Measurements from ENCODE around the gene FRYL.

DNA sequence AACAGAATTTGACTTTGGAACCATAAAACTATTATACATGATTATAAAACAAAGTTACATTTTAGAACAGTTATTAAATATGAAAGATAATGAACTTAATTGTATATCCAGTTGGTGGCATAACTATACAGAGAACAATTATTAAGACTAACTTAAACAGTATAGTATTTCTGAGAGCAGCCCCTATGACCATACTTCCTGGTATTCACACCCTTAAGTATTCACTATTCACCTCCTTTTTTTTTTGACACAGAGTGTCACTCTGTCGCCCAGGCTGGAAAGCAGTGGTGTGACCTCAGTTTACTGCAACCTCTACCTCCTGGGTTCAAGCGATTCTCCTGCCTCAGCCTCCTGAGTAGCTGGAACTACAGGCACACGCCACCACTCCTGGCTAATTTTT, 74.5 kb downstream of the FRYL start:
- TF ChIP-seq POLR2AphosphoS5 (IDR thresholded peaks at IDR 0.05; ENCODE audit: low read depth, low read length) = no peak
- TF ChIP-seq, protein P1, sequence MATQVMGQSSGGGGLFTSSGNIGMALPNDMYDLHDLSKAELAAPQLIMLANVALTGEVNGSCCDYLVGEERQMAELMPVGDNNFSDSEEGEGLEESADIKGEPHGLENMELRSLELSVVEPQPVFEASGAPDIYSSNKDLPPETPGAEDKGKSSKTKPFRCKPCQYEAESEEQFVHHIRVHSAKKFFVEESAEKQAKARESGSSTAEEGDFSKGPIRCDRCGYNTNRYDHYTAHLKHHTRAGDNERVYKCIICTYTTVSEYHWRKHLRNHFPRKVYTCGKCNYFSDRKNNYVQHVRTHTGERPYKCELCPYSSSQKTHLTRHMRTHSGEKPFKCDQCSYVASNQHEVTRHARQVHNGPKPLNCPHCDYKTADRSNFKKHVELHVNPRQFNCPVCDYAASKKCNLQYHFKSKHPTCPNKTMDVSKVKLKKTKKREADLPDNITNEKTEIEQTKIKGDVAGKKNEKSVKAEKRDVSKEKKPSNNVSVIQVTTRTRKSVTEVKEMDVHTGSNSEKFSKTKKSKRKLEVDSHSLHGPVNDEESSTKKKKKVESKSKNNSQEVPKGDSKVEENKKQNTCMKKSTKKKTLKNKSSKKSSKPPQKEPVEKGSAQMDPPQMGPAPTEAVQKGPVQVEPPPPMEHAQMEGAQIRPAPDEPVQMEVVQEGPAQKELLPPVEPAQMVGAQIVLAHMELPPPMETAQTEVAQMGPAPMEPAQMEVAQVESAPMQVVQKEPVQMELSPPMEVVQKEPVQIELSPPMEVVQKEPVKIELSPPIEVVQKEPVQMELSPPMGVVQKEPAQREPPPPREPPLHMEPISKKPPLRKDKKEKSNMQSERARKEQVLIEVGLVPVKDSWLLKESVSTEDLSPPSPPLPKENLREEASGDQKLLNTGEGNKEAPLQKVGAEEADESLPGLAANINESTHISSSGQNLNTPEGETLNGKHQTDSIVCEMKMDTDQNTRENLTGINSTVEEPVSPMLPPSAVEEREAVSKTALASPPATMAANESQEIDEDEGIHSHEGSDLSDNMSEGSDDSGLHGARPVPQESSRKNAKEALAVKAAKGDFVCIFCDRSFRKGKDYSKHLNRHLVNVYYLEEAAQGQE (IDR thresholded peaks at IDR 0.05; ENCODE audit: insufficient read depth in 1 of 2, low read depth in 2 of 2, low read length in 2 of 2) = no peak
